ENCODE results near the gene GOT1. TPM values are rescaled to one million over a fixed set of nuclear protein-coding genes. Genes with fewer than 3 reads are reported as not detected.

The GOT1 gene
- polyA plus RNA-seq, 4 donors, result 23.5 to 105 (median 72.0) TPM

GRCh38 chr10:99421233-99421739, 9.1 kb downstream of the GOT1 start:
- DNase-seq (no peak), FAIRE-seq (no peak)
- H3K27ac ChIP-seq (ENCODE audit: low read depth in 1 of 3, low read length in 2 of 3), result no peak overlapping the region
- no peak overlapping the region for H3K4me3 ChIP-seq (ENCODE audit: low read depth in 1 of 3, low read length in 3 of 3)
- WGBS, 3 donors, result 44 to 83% (median 57%) methylated on average over 3 of the region's 3 CpGs
- H3K4me1 ChIP-seq (ENCODE audit: control insufficient read depth in 3 of 3, insufficient read depth in 2 of 3, low read depth in 1 of 3, low read length in 2 of 3), result peaks cover 2 to 3% (median 3%) of the 10 kb centered on the region in 3 donors
- H3K27me3 ChIP-seq (ENCODE audit: control insufficient read depth in 3 of 3, insufficient read depth in 3 of 3, low read length in 3 of 3), result no peaks in the 10 kb centered on the region
- no peaks in the 10 kb centered on the region for H3K9me3 ChIP-seq (ENCODE audit: control insufficient read depth in 2 of 2, insufficient read depth in 1 of 2, low read depth in 1 of 2, low read length in 1 of 2)
- H3K36me3 ChIP-seq (ENCODE audit: control insufficient read depth in 3 of 3, insufficient read depth in 2 of 3, low read depth in 1 of 3, low read length in 3 of 3), result peaks cover 9 to 19% (median 17%) of the 10 kb centered on the region in 3 donors

DNA sequence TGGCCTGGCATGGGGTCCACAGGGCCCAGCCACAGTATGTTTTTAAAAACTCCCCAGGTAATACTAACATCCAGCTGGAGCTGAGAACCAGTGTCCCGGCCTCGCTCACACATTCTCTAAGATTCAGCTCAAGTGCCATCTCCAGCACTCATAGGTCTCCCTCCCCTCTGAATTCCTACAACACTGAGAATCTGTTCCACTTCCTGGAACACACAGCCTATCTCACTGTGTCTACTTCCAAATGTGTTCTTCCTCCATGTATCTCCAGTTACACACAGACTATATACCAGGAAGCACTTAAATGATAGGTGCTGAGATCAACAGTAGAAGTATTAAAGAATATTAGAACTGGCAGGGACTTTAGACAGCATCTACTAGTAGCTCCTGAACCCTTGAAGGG, 10.7 kb downstream of the GOT1 start:
- no peaks in the 10 kb centered on the region for H3K27me3 ChIP-seq (ENCODE audit: control insufficient read depth in 3 of 3, insufficient read depth in 3 of 3, low read length in 3 of 3)
- H3K4me3 ChIP-seq (ENCODE audit: low read depth in 1 of 3, low read length in 3 of 3), result no peak overlapping the region
- peak overlapping the region in 1 of 3 donors; percentile 24 for H3K27ac ChIP-seq (ENCODE audit: low read depth in 1 of 3, low read length in 2 of 3)
- FAIRE-seq, result no peak
- WGBS, 3 donors, result 99 to 100% (median 100%) methylated on average over 2 of the region's 2 CpGs
- peaks cover 9 to 14% (median 9%) of the 10 kb centered on the region in 3 donors for H3K36me3 ChIP-seq (ENCODE audit: control insufficient read depth in 3 of 3, insufficient read depth in 2 of 3, low read depth in 1 of 3, low read length in 3 of 3)
- no peak for DNase-seq
- H3K4me1 ChIP-seq (ENCODE audit: control insufficient read depth in 3 of 3, insufficient read depth in 2 of 3, low read depth in 1 of 3, low read length in 2 of 3), result peaks cover 0 to 3% (median 0%) of the 10 kb centered on the region in 3 donors
- no peaks in the 10 kb centered on the region for H3K9me3 ChIP-seq (ENCODE audit: control insufficient read depth in 2 of 2, insufficient read depth in 1 of 2, low read depth in 1 of 2, low read length in 1 of 2)

DNA sequence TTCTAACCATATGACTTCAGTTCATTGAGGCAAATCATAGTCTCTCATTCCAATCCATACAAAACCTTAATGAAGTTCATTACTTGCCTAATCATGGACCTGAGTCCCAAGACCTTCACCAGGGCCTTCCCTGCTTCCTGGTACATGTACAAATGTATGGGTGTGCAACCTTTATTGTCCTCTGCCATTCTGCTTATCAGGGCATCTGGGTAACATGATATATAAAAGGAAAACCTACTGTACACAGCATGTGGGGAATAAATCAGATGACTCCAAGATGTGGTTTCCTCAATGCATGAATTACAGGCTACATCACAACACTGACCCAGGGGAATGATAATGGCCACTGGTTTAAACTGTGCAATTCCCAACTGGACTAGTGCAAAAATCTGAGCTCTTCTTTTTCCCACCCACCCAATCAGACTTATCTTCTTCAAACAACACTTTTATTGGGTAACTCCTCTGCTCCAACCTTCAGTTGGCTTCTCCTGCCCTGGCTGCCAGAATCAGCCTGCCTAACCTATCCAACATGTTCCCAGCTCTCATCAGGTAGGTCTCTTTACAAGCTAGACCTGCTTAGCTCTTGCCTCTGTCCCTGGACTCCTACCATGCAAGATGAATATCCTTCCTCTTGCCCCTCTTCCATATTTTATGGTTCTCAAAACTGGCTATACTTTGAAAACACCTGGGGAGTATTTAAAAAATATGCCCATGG, 11.4 kb downstream of the GOT1 start:
- no peak for FAIRE-seq
- H3K27ac ChIP-seq (ENCODE audit: low read depth in 1 of 3, low read length in 2 of 3), result peak overlapping the region in 1 of 3 donors; percentile 24
- no peaks in the 10 kb centered on the region for H3K9me3 ChIP-seq (ENCODE audit: control insufficient read depth in 2 of 2, insufficient read depth in 1 of 2, low read depth in 1 of 2, low read length in 1 of 2)

DNA sequence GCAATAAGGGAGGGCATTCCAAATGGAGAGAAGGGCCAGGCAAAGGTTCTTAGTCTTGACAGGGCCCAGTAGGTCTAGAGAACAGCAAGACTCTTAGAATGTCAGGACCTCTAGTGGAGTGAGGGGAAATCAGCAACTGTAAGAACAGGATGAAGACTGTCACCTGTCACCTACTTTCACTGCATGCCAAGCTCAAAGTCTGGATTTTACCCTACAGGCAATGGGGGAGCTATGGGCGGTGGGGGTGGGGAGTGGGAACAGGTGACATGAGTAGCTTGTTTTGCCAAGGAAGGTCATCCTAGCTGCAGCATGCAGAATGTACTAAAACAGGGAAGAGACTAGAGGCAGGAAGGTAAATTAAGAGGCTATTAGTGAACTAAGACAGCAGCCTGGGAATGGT, 18.3 kb downstream of the GOT1 start:
- FAIRE-seq, result no peak
- 13 to 68% (median 42%) methylated on average over 1 of the region's 1 CpG for WGBS, 3 donors
- Histone ChIP-seq H3K27ac (ENCODE audit: low read depth in 1 of 3, low read length in 2 of 3) (peak overlapping the region in 2 of 3 donors; percentile 53 to 84), H3K9me3 (ENCODE audit: control insufficient read depth in 2 of 2, insufficient read depth in 1 of 2, low read depth in 1 of 2, low read length in 1 of 2) (no peaks in the 10 kb centered on the region), H3K4me3 (ENCODE audit: low read depth in 1 of 3, low read length in 3 of 3) (no peak overlapping the region), H3K27me3 (ENCODE audit: control insufficient read depth in 3 of 3, insufficient read depth in 3 of 3, low read length in 3 of 3) (no peaks in the 10 kb centered on the region), H3K36me3 (ENCODE audit: control insufficient read depth in 3 of 3, insufficient read depth in 2 of 3, low read depth in 1 of 3, low read length in 3 of 3) (peaks cover 0 to 4% (median 2%) of the 10 kb centered on the region in 3 donors), H3K4me1 (ENCODE audit: control insufficient read depth in 3 of 3, insufficient read depth in 2 of 3, low read depth in 1 of 3, low read length in 2 of 3) (peaks cover 0 to 6% (median 2%) of the 10 kb centered on the region in 3 donors)
- peak; percentile 82 to 86 for DNase-seq

More for the DNA sequence above, 11.4 kb downstream of the GOT1 start:
- H3K36me3 ChIP-seq (ENCODE audit: control insufficient read depth in 3 of 3, insufficient read depth in 2 of 3, low read depth in 1 of 3, low read length in 3 of 3), result peaks cover 8 to 14% (median 9%) of the 10 kb centered on the region in 3 donors
- H3K4me1 ChIP-seq (ENCODE audit: control insufficient read depth in 3 of 3, insufficient read depth in 2 of 3, low read depth in 1 of 3, low read length in 2 of 3), result peaks cover 0 to 3% (median 0%) of the 10 kb centered on the region in 3 donors
- H3K4me3 ChIP-seq (ENCODE audit: low read depth in 1 of 3, low read length in 3 of 3), result no peak overlapping the region
- no peaks in the 10 kb centered on the region for H3K27me3 ChIP-seq (ENCODE audit: control insufficient read depth in 3 of 3, insufficient read depth in 3 of 3, low read length in 3 of 3)
- DNase-seq, result peak in 1 of 2 donors; percentile 74

- H3K27me3 ChIP-seq (ENCODE audit: control insufficient read depth in 3 of 3, insufficient read depth in 3 of 3, low read length in 3 of 3), result no peaks in the 10 kb centered on the region
- no peak for FAIRE-seq
- H3K27ac ChIP-seq (ENCODE audit: low read depth in 1 of 3, low read length in 2 of 3), result no peak overlapping the region
- 58 to 83% (median 72%) methylated on average over 2 of the region's 2 CpGs for WGBS, 3 donors
- H3K9me3 ChIP-seq (ENCODE audit: control insufficient read depth in 2 of 2, insufficient read depth in 1 of 2, low read depth in 1 of 2, low read length in 1 of 2), result no peaks in the 10 kb centered on the region
- no peak for DNase-seq
- H3K4me3 ChIP-seq (ENCODE audit: low read depth in 1 of 3, low read length in 3 of 3), result no peak overlapping the region
- H3K4me1 ChIP-seq (ENCODE audit: control insufficient read depth in 3 of 3, insufficient read depth in 2 of 3, low read depth in 1 of 3, low read length in 2 of 3), result peaks cover 0 to 6% (median 2%) of the 10 kb centered on the region in 3 donors
- peaks cover 0 to 6% (median 3%) of the 10 kb centered on the region in 3 donors for H3K36me3 ChIP-seq (ENCODE audit: control insufficient read depth in 3 of 3, insufficient read depth in 2 of 3, low read depth in 1 of 3, low read length in 3 of 3)
Observed at GRCh38 chr10:99411546-99411945, 18.9 kb downstream of the GOT1 start.

GRCh38 chr10:99410876-99411275, 19.5 kb downstream of the GOT1 start:
- Histone ChIP-seq H3K36me3 (ENCODE audit: control insufficient read depth in 3 of 3, insufficient read depth in 2 of 3, low read depth in 1 of 3, low read length in 3 of 3) (peaks cover under 1 to 9% (median 9%) of the 10 kb centered on the region in 3 donors), H3K27ac (ENCODE audit: low read depth in 1 of 3, low read length in 2 of 3) (no peak overlapping the region), H3K9me3 (ENCODE audit: control insufficient read depth in 2 of 2, insufficient read depth in 1 of 2, low read depth in 1 of 2, low read length in 1 of 2) (no peaks in the 10 kb centered on the region), H3K4me3 (ENCODE audit: low read depth in 1 of 3, low read length in 3 of 3) (no peak overlapping the region), H3K27me3 (ENCODE audit: control insufficient read depth in 3 of 3, insufficient read depth in 3 of 3, low read length in 3 of 3) (no peaks in the 10 kb centered on the region), H3K4me1 (ENCODE audit: control insufficient read depth in 3 of 3, insufficient read depth in 2 of 3, low read depth in 1 of 3, low read length in 2 of 3) (peaks cover 0 to 6% (median 2%) of the 10 kb centered on the region in 3 donors)
- DNase-seq (no peak), FAIRE-seq (no peak)
- 95 to 96% (median 95%) methylated on average over 4 of the region's 4 CpGs for WGBS, 3 donors

DNA sequence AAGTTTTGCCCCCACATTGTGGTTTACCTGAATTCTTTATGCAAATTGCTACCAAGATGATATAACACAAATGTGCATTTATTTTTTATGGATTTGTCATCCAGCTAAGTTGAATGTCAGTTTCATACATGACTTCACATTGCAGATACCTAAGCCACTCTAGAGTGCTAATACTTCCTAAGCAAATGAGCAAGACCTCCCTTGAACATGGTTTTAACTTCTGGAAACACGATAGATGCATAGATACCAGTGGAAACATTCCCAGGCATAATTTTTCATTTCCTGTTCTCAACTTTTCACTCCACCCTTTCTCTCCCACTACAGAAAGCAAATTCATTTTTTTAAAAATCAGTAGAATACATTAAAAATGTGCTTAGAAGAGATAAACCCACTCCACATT, 20.3 kb downstream of the GOT1 start:
- FAIRE-seq, result no peak
- Histone ChIP-seq H3K9me3 (ENCODE audit: control insufficient read depth in 2 of 2, insufficient read depth in 1 of 2, low read depth in 1 of 2, low read length in 1 of 2) (no peaks in the 10 kb centered on the region), H3K4me3 (ENCODE audit: low read depth in 1 of 3, low read length in 3 of 3) (no peak overlapping the region), H3K36me3 (ENCODE audit: control insufficient read depth in 3 of 3, insufficient read depth in 2 of 3, low read depth in 1 of 3, low read length in 3 of 3) (peaks cover 4 to 12% (median 12%) of the 10 kb centered on the region in 3 donors), H3K4me1 (ENCODE audit: control insufficient read depth in 3 of 3, insufficient read depth in 2 of 3, low read depth in 1 of 3, low read length in 2 of 3) (peaks cover 0 to 6% (median 2%) of the 10 kb centered on the region in 3 donors), H3K27me3 (ENCODE audit: control insufficient read depth in 3 of 3, insufficient read depth in 3 of 3, low read length in 3 of 3) (no peaks in the 10 kb centered on the region), H3K27ac (ENCODE audit: low read depth in 1 of 3, low read length in 2 of 3) (no peak overlapping the region)
- WGBS, 3 donors, result 53 to 69% (median 57%) methylated on average over 1 of the region's 1 CpG
- DNase-seq, result no peak

GRCh38 chr10:99406149-99406548, 24.3 kb downstream of the GOT1 start:
- Histone ChIP-seq H3K4me3 (ENCODE audit: low read depth in 1 of 3, low read length in 3 of 3) (no peak overlapping the region), H3K27me3 (ENCODE audit: control insufficient read depth in 3 of 3, insufficient read depth in 3 of 3, low read length in 3 of 3) (no peaks in the 10 kb centered on the region), H3K27ac (ENCODE audit: low read depth in 1 of 3, low read length in 2 of 3) (no peak overlapping the region), H3K36me3 (ENCODE audit: control insufficient read depth in 3 of 3, insufficient read depth in 2 of 3, low read depth in 1 of 3, low read length in 3 of 3) (peaks cover 8 to 43% (median 31%) of the 10 kb centered on the region in 3 donors), H3K9me3 (ENCODE audit: control insufficient read depth in 2 of 2, insufficient read depth in 1 of 2, low read depth in 1 of 2, low read length in 1 of 2) (no peaks in the 10 kb centered on the region), H3K4me1 (ENCODE audit: control insufficient read depth in 3 of 3, insufficient read depth in 2 of 3, low read depth in 1 of 3, low read length in 2 of 3) (no peaks in the 10 kb centered on the region)
- no peak for FAIRE-seq
- WGBS, 3 donors, result 95 to 98% (median 97%) methylated on average over 3 of the region's 3 CpGs
- peak; percentile 21 to 55 for DNase-seq
